Neural cell (in vitro differentiated cells): ENCODE data around the gene CLHC1. TPM values are rescaled to one million over a fixed set of nuclear protein-coding genes. Genes with fewer than 3 reads are reported as not detected.

ENCODE experiments used
- H2AFZ ChIP-seq: fragments of 200-600, 300-800 bp; sonication (generic), shearing (Covaris generic); 2 replicates; pipeline ENCODE4 v1.6.0; 2014; ENCODE audit warnings: low read depth, mild to moderate bottlenecking, antibody characterized with exemption, low read length, moderate library complexity
- H3F3A ChIP-seq: fragments of 200-600 bp; shearing (Covaris generic); 2 replicates; pipeline ENCODE4 v1.6.1; 2016; ENCODE audit warnings: mild to moderate bottlenecking, moderate library complexity, mixed read lengths, antibody characterized with exemption, low read length; ENCODE audit not compliant: insufficient read depth, poor library complexity, severe bottlenecking
- H3K27ac ChIP-seq: fragments of 200-600, 300-800 bp; sonication (generic), shearing (Covaris generic); 2 replicates; pipeline ENCODE4 v1.5.1; 2014; ENCODE audit warnings: mild to moderate bottlenecking, low read length, moderate library complexity
- H3K27me3 ChIP-seq: fragments of 300-800, 200-600 bp; sonication (generic), shearing (Covaris generic); 2 replicates; pipeline ENCODE4 v1.6.0; 2014; ENCODE audit warnings: mild to moderate bottlenecking, low read depth, low read length, moderate library complexity; ENCODE audit not compliant: insufficient read depth
- H3K36me3 ChIP-seq: fragments of 300-800, 200-600 bp; sonication (generic), shearing (Covaris generic); 2 replicates; pipeline ENCODE4 v1.5.1; 2014; ENCODE audit warnings: mild to moderate bottlenecking, antibody characterized with exemption, low read length, moderate library complexity; ENCODE audit not compliant: insufficient read depth
- H3K4me2 ChIP-seq: fragments of 300-800, 200-600 bp; sonication (generic), shearing (Covaris generic); 2 replicates; pipeline ENCODE4 v1.6.0; 2014; ENCODE audit warnings: mild to moderate bottlenecking, low read length
- H3K4me3 ChIP-seq: fragments of 300-800, 200-600 bp; sonication (generic), shearing (Covaris generic); 2 replicates; pipeline ENCODE4 v1.5.1; 2014; ENCODE audit warnings: mild to moderate bottlenecking, low read length, moderate library complexity
- H3K79me2 ChIP-seq: fragments of 200-600 bp; shearing (Covaris generic); replicated peaks from 2 replicates; pipeline ENCODE4 v1.6.0; 2014; ENCODE audit warnings: mild to moderate bottlenecking, low read length, moderate library complexity; ENCODE audit not compliant: insufficient read depth
- H3K9ac ChIP-seq: fragments of 300-800, 200-600 bp; sonication (generic), shearing (Covaris generic); 2 replicates; pipeline ENCODE4 v1.6.1; 2016; ENCODE audit warnings: mild to moderate bottlenecking, low read length, mixed read lengths
- H3K9me2 ChIP-seq: fragments of 200-600 bp; shearing (Covaris generic); 2 replicates; pipeline ENCODE4 v1.6.1; 2016; ENCODE audit warnings: mild to moderate bottlenecking, low read length, mixed read lengths; ENCODE audit not compliant: insufficient read depth
- H3K9me3 ChIP-seq: fragments of 200-600, 300-800 bp; sonication (generic), shearing (Covaris generic); 2 replicates; pipeline ENCODE4 v1.6.1; 2016; ENCODE audit warnings: mild to moderate bottlenecking, mixed run types, low read length, moderate library complexity, mixed read lengths
- H4K20me1 ChIP-seq: fragments of 200-600 bp; shearing (Covaris generic); 2 replicates; pipeline ENCODE4 v1.6.1; 2016; ENCODE audit warnings: mild to moderate bottlenecking, mixed run types; ENCODE audit not compliant: insufficient read depth
- EP300 ChIP-seq: fragments of 450-650 bp; conservative IDR thresholded peaks from 2 replicates; pipeline ENCODE4 v1.6.1; 2014; ENCODE audit warnings: antibody characterized with exemption, mild to moderate bottlenecking, moderate library complexity; ENCODE audit not compliant: poor library complexity, severe bottlenecking
- EZH2 ChIP-seq: fragments of 200-600, 300-800 bp; shearing (Covaris generic), sonication (generic); IDR thresholded peaks from 2 replicates; pipeline ENCODE4 v1.6.1; 2014; ENCODE audit warnings: antibody characterized with exemption, low read length, borderline replicate concordance, mild to moderate bottlenecking; ENCODE audit not compliant: insufficient read depth, poor library complexity, severe bottlenecking
- MXI1 ChIP-seq: fragments of 450-650 bp; conservative IDR thresholded peaks from 2 replicates; pipeline ENCODE4 v1.6.1; 2014; ENCODE audit warnings: antibody characterized with exemption, mild to moderate bottlenecking; ENCODE audit not compliant: poor library complexity, severe bottlenecking
- POLR2AphosphoS5 ChIP-seq: IDR thresholded peaks from 2 replicates; pipeline ENCODE4 v1.6.1; 2012
- RAD21 ChIP-seq: fragments of 450-650 bp; conservative IDR thresholded peaks from 2 replicates; pipeline ENCODE4 v1.6.1; 2014; ENCODE audit warnings: antibody characterized with exemption, mild to moderate bottlenecking, moderate library complexity
- REST ChIP-seq: IDR thresholded peaks from 2 replicates; pipeline ENCODE4 v1.6.1; 2012; ENCODE audit warnings: borderline replicate concordance
- SMC3 ChIP-seq: fragments of 450-650 bp; conservative IDR thresholded peaks from 2 replicates; pipeline ENCODE4 v1.6.1; 2014; ENCODE audit warnings: antibody characterized with exemption, mild to moderate bottlenecking, moderate library complexity; ENCODE audit not compliant: poor library complexity
- TAF1 ChIP-seq: IDR thresholded peaks from 2 replicates; pipeline ENCODE4 v1.6.1; 2012; ENCODE audit warnings: low read depth
- polyA plus RNA-seq: library from polyadenylated mRNA; depleted of rRNA; stranded (reverse); fragments of >200 nt; gene quantifications from 2 replicates; pipeline ENCODE4 v1.2.3, GENCODE V29; 2014
- TF ChIP-seq, protein P1 (sequence below): fragments of 450-650 bp; IDR thresholded peaks from 2 replicates; pipeline ENCODE4 v1.5.1; 2014; ENCODE audit warnings: antibody characterized with exemption, mild to moderate bottlenecking, moderate library complexity; ENCODE audit not compliant: poor library complexity, severe bottlenecking

CLHC1 gene
- polyA plus RNA-seq, 1 donor from 2014 or later = 43.6 TPM

DNA sequence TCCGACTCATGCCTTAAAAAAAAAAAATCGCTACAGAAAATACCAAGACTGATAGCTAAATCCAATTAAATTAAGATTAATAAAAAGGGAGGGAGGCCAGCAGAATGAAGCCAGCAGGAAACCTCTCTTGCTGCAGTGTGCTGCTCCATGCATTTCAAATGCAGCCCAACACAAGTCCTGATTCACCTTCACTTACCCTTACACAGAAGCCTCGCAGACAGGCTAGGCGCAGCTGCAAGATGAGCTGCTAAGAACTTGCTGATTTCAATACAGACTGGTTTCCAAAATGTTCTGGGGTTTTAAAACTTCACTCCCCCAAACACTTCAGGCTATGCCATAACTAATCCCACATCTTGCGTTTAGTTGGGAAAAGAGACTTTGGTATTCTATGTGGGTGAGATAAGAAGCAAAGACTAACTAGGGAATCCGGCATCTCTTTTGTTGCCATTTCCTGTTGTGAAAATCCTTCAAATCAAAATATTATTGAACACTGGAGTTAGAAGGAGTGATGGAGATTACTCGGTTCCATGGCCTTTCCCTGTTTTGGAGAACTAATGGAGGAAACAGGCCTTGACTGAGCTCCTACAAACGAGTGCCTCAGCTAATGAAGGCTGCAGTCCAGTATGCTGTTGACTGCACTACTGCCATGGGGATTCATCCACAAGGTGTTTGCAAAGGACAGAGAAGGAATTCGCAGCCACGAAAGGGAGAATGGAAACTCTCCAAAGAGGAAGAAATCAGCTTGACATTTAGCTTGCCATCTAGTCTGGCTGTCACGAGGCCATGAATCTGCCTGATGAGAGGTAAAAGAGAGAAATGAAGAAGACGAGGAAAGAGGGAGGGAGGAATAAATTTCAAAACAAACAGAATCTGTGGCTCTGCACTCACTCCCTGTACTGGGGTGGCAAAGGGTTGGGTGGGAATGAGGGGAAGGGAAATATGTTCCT lies 67.3 kb downstream of the CLHC1 start:
- no peak overlapping the region for H3K27ac ChIP-seq
- no peak overlapping the region for H3K4me3 ChIP-seq
- no peaks in the 10 kb centered on the region for H3K9me3 ChIP-seq
- H3K79me2 ChIP-seq = no peaks in the 10 kb centered on the region
- TF ChIP-seq MXI1 (no peak), TAF1 (no peak), RAD21 (no peak), SMC3 (no peak), EZH2 (no peak), EP300 (no peak), REST (no peak), POLR2AphosphoS5 (no peak)
- TF ChIP-seq, protein P1, sequence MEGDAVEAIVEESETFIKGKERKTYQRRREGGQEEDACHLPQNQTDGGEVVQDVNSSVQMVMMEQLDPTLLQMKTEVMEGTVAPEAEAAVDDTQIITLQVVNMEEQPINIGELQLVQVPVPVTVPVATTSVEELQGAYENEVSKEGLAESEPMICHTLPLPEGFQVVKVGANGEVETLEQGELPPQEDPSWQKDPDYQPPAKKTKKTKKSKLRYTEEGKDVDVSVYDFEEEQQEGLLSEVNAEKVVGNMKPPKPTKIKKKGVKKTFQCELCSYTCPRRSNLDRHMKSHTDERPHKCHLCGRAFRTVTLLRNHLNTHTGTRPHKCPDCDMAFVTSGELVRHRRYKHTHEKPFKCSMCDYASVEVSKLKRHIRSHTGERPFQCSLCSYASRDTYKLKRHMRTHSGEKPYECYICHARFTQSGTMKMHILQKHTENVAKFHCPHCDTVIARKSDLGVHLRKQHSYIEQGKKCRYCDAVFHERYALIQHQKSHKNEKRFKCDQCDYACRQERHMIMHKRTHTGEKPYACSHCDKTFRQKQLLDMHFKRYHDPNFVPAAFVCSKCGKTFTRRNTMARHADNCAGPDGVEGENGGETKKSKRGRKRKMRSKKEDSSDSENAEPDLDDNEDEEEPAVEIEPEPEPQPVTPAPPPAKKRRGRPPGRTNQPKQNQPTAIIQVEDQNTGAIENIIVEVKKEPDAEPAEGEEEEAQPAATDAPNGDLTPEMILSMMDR = no peak
- H3K27me3 ChIP-seq = no peaks in the 10 kb centered on the region
- no peaks in the 10 kb centered on the region for H3K9me2 ChIP-seq
- no peak overlapping the region for H2AFZ ChIP-seq
- peaks cover 5% of the 10 kb centered on the region for H3F3A ChIP-seq
- no peaks in the 10 kb centered on the region for H4K20me1 ChIP-seq
- H3K4me2 ChIP-seq = no peak overlapping the region
- no peaks in the 10 kb centered on the region for H3K36me3 ChIP-seq
- no peak overlapping the region for H3K9ac ChIP-seq

- H3K9ac ChIP-seq = no peak overlapping the region
- H3K9me3 ChIP-seq = no peaks in the 10 kb centered on the region
- H3K36me3 ChIP-seq = no peaks in the 10 kb centered on the region
- no peaks in the 10 kb centered on the region for H3K79me2 ChIP-seq
- no peak overlapping the region for H2AFZ ChIP-seq
- TF ChIP-seq EZH2 = no peak
- no peak for TF ChIP-seq MXI1
- no peak for TF ChIP-seq REST
- no peak for TF ChIP-seq POLR2AphosphoS5
- no peak for TF ChIP-seq SMC3
- TF ChIP-seq, protein P1 = no peak
- TF ChIP-seq TAF1 = no peak
- no peak for TF ChIP-seq RAD21
- no peak for TF ChIP-seq EP300
- H3F3A ChIP-seq = peaks cover 5% of the 10 kb centered on the region
- H3K4me3 ChIP-seq = no peak overlapping the region
- H3K27me3 ChIP-seq = no peaks in the 10 kb centered on the region
- no peaks in the 10 kb centered on the region for H4K20me1 ChIP-seq
- H3K9me2 ChIP-seq = no peaks in the 10 kb centered on the region
- no peak overlapping the region for H3K4me2 ChIP-seq
- H3K27ac ChIP-seq = no peak overlapping the region
These were observed 68.1 kb downstream of the CLHC1 start for GRCh38 chr2:55163941-55164390.
